HepG2 (cell line): ENCODE data around the gene TEKT5. TPM values are rescaled to one million over a fixed set of nuclear protein-coding genes. Genes with fewer than 3 reads are reported as not detected.
A peak's percentile ranks its signal among the peaks of the same experiment; 100 is the strongest.

Experiments used
- ATRX ChIP-seq: sonication (generic); formaldehyde crosslinking; IDR thresholded peaks from 2 replicates; pipeline ENCODE4 v1.4.0; 2020; ENCODE audit warnings: missing genetic modification reagents, borderline replicate concordance
- EP300 ChIP-seq, 3 experiments: sonication (generic) in 1 of 3; formaldehyde crosslinking in 1 of 3; IDR thresholded peaks; 2 replicates each; pipeline versions ENCODE4 v1.5.1 to v1.6.1; 2011 to 2020; ENCODE audit warnings: low read depth in 2 of 3, low read length in 2 of 3, borderline replicate concordance in 1 of 3, improper control_type of control experiment in 1 of 3, mild to moderate bottlenecking in 1 of 3, missing genetic modification reagents in 1 of 3, moderate library complexity in 1 of 3
- HNRNPUL1 ChIP-seq: fragments of 200-400 bp; formaldehyde crosslinking; IDR thresholded peaks from 2 replicates; pipeline ENCODE4 v1.6.1; 2017; ENCODE audit warnings: low read depth, mild to moderate bottlenecking, low read length, moderate library complexity
- ISL2 ChIP-seq: sonication (generic); formaldehyde crosslinking; IDR thresholded peaks from 2 replicates; pipeline ENCODE4 v1.5.0; 2020; ENCODE audit warnings: missing genetic modification reagents
- JARID2 ChIP-seq: sonication (generic); formaldehyde crosslinking; IDR thresholded peaks from 2 replicates; pipeline ENCODE4 v1.8.1; 2023; ENCODE audit warnings: missing genetic modification reagents, inconsistent platforms; ENCODE audit not compliant: insufficient replicate concordance
- MIXL1 ChIP-seq: IDR thresholded peaks from 2 replicates; pipeline ENCODE4 v1.6.1; 2016
- POLR2AphosphoS5 ChIP-seq: IDR thresholded peaks from 2 replicates; pipeline ENCODE4 v1.6.1; 2012; ENCODE audit warnings: low read depth, low read length
- PRDM10 ChIP-seq: sonication (generic); formaldehyde crosslinking; IDR thresholded peaks from 2 replicates; pipeline ENCODE4 v1.4.0; 2020; ENCODE audit warnings: low read depth, missing genetic modification reagents
- PRDM15 ChIP-seq: sonication (generic); formaldehyde crosslinking; IDR thresholded peaks from 2 replicates; pipeline ENCODE4 v1.4.0; 2020; ENCODE audit warnings: missing genetic modification reagents
- RFX5 ChIP-seq: IDR thresholded peaks from 2 replicates; pipeline ENCODE4 v1.6.1; 2011; ENCODE audit warnings: low read depth, low read length, improper control_type of control experiment
- YEATS4 ChIP-seq: sonication (generic); formaldehyde crosslinking; IDR thresholded peaks from 2 replicates; pipeline ENCODE4 v1.4.0; 2020; ENCODE audit warnings: missing genetic modification reagents, borderline replicate concordance
- ZEB1 ChIP-seq: IDR thresholded peaks from 2 replicates; pipeline ENCODE4 v1.6.1; 2012; ENCODE audit warnings: mild to moderate bottlenecking, low read depth, inconsistent platforms; ENCODE audit not compliant: insufficient replicate concordance
- ZFP82 ChIP-seq: sonication (generic); formaldehyde crosslinking; IDR thresholded peaks from 2 replicates; pipeline ENCODE4 v1.5.1; 2020; ENCODE audit warnings: mild to moderate bottlenecking, missing genetic modification reagents, borderline replicate concordance
- ZNF335 ChIP-seq: sonication (generic); formaldehyde crosslinking; IDR thresholded peaks from 2 replicates; pipeline ENCODE4 v1.4.0; 2020; ENCODE audit warnings: missing genetic modification reagents
- ZNF484 ChIP-seq: sonication (generic); formaldehyde crosslinking; IDR thresholded peaks from 2 replicates; pipeline ENCODE4 v1.5.1; 2020; ENCODE audit warnings: mild to moderate bottlenecking, low read depth, missing genetic modification reagents, borderline replicate concordance
- ZNF768 ChIP-seq: sonication (generic); formaldehyde crosslinking; IDR thresholded peaks from 2 replicates; pipeline ENCODE4 v1.4.0; 2020; ENCODE audit warnings: missing genetic modification reagents
- ZNF773 ChIP-seq: sonication (generic); formaldehyde crosslinking; IDR thresholded peaks from 2 replicates; pipeline ENCODE4 v1.4.0; 2020; ENCODE audit warnings: missing genetic modification reagents, borderline replicate concordance
- ZSCAN29 ChIP-seq: sonication (generic); formaldehyde crosslinking; conservative IDR thresholded peaks from 2 replicates; pipeline ENCODE4 v1.4.0; 2020; ENCODE audit warnings: mild to moderate bottlenecking, missing genetic modification reagents
- polyA plus RNA-seq, 8 experiments: library from polyadenylated mRNA; depleted of rRNA in 3 of 8; stranded (reverse) in 7 of 8; unstranded in 1 of 8; fragments of >200 nt; fragmentation: Illumina TruSeq in 4 of 8; extraction: Trizol in 4 of 8; gene quantifications; 2 replicates each; pipeline versions ENCODE4 v1.2.1 to v1.2.3, GENCODE V29; 2011 to 2016; ENCODE audit warnings: low read depth in 4 of 8, missing spikeins in 1 of 8, mixed read lengths in 1 of 8; ENCODE audit not compliant: insufficient read depth in 1 of 8
- total RNA-seq, 5 experiments: library from RNA; depleted of rRNA; stranded (reverse); fragments of >200 nt; fragmentation: Illumina TruSeq; extraction: Trizol; gene quantifications; 2 replicates each; pipeline ENCODE4 v1.2.3, GENCODE V29; 2016; ENCODE audit warnings: low read depth in 1 of 5
- TF ChIP-seq, protein P1 (sequence below): sonication (generic); formaldehyde crosslinking; conservative IDR thresholded peaks from 2 replicates; pipeline ENCODE4 v1.8.0; 2022; ENCODE audit warnings: mild to moderate bottlenecking, moderate library complexity, missing genetic modification reagents

The TEKT5 gene
- total and polyA plus RNA-seq, 2 of the 13 experiments (the other 11 are each of a cell fraction or from before 2014, with no cell fraction given) = 0.16 TPM; not detected in 1

DNA sequence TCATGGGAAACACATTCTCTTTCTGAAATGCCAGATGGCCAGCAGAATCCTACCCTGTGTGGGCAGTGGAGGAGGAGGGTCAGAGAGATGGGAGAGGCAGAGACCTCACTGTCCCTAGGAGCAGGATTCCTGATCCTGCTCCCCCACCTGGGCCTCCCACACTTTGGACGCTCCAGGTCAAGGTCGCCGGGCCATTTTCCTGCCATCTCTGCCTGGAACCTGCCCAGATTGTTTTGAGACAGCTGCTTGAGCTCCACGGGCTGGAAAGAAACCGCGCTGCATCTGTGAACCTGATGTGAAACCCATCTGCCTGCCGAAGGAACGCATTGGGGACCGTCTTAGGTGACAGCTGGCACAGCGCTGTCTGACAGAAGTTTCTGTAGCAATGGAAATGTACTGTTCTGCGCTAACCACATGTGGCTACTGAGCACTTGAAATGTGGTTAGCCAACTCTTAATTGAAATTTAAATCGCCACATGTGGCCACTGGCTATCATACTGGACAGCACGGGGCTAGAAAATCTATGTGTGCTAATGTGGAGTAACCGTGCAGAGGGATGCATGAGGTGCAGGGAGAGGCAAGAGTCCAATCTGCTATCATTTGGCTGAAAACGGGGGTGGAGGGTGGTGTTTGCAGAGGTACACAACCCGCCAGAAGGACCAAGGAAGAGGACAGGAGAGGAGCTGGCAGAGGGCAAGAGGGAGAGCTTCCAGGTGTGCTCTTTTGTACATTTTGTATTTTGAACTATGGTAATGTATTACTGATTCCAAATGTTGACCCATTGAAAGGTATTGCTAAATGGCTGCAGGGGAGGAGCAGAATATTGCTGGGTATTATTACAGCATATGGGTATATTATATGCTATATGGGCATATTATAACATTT lies 33.5 kb upstream of the TEKT5 start (continued):
- no peak for TF ChIP-seq PRDM10
- TF ChIP-seq ATRX (CRISPR knock-in tag) = no peak
- TF ChIP-seq ZNF335 (CRISPR knock-in tag) = no peak
- TF ChIP-seq ISL2 (CRISPR knock-in tag) = peak; percentile 56; the same call in 1 of the 2 replicates
- TF ChIP-seq POLR2AphosphoS5 = no peak
- TF ChIP-seq YEATS4 (CRISPR knock-in tag) = no peak; the same call in 1 of the 2 replicates
- no peak for TF ChIP-seq RFX5
- TF ChIP-seq ZEB1 = peak; percentile 68
- no peak for TF ChIP-seq ZSCAN29 (CRISPR knock-in tag)
- TF ChIP-seq EP300 (IDR thresholded peaks at IDR 0.05; ENCODE audit: low read depth in 2 of 2, low read length in 2 of 2) = peak; percentile 47 to 79; a peak in 2 of 4 replicates
- no peak; the same call in 1 of the 2 replicates for TF ChIP-seq EP300 (CRISPR knock-in tag; IDR thresholded peaks at IDR 0.05; ENCODE audit: borderline replicate concordance)
- TF ChIP-seq PRDM15 (CRISPR knock-in tag) = no peak
- TF ChIP-seq ZNF484 = no peak
- TF ChIP-seq ZNF773 (CRISPR knock-in tag) = no peak
- TF ChIP-seq, protein P1, sequence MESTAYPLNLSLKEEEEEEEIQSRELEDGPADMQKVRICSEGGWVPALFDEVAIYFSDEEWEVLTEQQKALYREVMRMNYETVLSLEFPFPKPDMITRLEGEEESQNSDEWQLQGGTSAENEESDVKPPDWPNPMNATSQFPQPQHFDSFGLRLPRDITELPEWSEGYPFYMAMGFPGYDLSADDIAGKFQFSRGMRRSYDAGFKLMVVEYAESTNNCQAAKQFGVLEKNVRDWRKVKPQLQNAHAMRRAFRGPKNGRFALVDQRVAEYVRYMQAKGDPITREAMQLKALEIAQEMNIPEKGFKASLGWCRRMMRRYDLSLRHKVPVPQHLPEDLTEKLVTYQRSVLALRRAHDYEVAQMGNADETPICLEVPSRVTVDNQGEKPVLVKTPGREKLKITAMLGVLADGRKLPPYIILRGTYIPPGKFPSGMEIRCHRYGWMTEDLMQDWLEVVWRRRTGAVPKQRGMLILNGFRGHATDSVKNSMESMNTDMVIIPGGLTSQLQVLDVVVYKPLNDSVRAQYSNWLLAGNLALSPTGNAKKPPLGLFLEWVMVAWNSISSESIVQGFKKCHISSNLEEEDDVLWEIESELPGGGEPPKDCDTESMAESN = 0 out of 2 replicates have a peak, but pooled peaks have one; percentile 30
- no peak for TF ChIP-seq HNRNPUL1
- TF ChIP-seq MIXL1 (CRISPR knock-in tag) = peak; percentile 63; the same call in 1 of the 2 replicates
- TF ChIP-seq ZNF768 (CRISPR knock-in tag) = 0 out of 2 replicates have a peak, but pooled peaks have one; percentile 28
- no peak for TF ChIP-seq JARID2
- 0 out of 2 replicates have a peak, but pooled peaks have one; percentile 37 for TF ChIP-seq ZFP82
